GM21786 (cell line): ENCODE data around the gene TKT.
A peak's percentile ranks its signal among the peaks of the same experiment; 100 is the strongest.

Experiments
- ATAC-seq: cut with Tn5 transposase; IDR thresholded peaks from one replicate; pipeline ENCODE4 v1.9.1; 2021; ENCODE audit not compliant: unreplicated experiment

TKT gene

DNA sequence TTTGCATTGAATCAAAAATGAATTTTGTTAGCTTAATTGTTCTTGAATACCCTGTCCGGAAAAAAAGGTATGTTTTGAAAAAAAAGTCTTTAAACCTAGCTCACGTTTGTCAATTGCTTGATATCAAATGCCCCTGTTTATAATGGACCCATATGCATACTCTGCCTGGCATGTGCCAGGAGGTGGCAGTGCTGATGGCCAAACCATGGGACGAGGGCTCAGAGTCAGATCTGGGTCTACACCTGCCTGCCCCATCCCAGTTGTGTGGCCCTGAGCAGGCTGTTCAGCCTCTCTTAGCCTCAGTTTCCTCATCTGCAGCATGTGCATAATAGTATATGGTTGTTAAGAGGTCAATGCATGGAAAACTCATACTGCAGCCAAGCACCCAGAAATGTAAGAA, 56.0 kb downstream of the TKT start:
- ATAC-seq, result no peak

DNA sequence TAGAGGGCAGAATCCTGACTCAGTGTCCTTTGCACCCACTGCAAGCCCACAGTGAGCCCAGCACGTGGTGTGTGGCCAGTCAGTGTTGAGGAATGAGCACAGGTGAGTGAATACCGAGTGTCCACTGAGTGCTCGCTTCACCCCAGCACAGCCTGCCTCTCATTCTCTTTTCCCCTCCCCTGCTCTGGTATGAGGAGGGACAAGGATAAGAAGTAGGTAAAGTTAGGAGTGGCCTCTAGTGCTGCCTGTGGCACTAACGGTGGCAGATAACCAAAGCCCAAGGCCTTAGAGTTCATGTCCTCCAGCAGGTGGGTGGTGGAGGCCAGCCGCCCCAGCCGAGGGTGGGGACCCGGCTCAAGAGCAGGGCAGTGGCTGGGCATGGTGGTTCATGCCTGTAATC, 56.8 kb downstream of the TKT start:
- ATAC-seq, result no peak

DNA sequence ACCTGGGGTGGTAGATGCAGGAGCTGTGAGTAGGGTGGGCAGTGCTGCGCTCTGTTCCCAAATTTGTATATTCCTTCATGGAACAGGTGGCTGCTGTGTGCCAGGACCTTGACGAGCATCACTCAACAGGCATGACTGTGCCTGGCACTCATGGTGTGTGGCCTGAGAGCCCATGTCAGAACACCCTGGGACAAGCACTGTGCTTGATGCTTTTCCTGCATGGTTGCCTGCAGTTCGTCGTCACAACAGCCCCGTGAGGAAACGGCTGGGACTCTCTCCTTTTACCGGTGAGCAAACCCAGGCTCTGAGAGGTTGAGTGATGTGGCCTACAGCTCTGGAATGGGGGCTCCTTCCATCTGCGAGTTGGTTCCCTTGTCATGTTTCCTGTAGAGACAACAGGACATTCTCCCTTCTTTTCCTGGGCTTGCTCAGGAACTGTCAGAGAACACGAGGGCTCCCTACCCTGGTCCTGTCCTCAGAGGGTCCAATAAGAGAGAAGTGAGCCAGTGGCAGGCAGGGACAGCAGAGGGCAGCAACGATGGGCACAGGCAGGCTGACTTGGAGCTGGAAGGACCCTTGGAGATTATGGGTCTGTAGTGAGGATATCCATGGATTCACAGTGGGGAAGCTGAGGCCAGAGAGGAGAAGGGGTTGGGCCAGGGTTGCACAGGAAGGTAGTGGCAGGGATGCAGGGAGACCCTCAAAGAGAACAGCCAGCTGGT, 57.4 kb downstream of the TKT start:
- ATAC-seq, result no peak

DNA sequence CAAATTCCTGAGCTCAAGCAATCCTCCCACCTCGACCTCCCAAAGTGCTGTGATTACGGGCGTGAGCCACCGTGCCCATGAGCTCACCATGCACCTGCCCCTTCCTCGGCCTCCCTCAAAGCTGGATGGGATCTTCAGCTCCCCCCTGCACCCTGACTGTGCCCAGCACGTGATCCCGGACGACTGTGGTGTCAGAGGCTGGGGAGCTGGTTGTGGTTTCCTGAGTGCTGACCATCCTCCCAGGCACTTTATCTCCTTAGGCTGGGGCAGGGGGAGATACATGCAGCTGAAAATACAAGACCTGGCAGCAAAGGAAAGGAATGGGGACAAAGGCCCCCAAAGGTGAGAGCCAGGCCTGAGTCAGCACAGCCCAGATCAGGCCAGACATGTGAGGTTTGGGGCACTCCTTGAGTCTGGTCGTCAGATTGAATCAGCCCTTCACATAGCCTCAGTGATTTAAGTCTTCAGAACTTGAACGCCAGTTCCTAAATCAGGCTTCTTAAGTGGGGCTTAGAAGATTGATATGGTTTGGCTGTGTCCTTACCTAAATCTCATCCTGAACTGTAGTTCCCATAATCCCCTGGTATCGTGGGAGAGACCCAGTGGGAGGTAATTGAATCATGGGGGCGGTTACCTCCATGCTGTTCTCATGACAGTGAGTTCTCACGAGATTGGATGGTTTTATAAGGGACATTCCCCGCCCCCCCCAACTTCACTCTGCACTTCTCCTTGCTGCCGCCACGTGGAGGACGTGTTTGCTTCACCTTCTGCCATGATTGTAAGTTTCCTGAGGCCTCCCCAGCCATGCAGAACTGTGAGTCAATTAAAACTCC, 59.0 kb downstream of the TKT start:
- ATAC-seq, result no peak

- ATAC-seq, result no peak
Measured at GRCh38 chr3:53195602-53196574, 59.9 kb downstream of the TKT start.

- no peak for ATAC-seq
Measured at GRCh38 chr3:53195066-53195450, 60.8 kb downstream of the TKT start.

DNA sequence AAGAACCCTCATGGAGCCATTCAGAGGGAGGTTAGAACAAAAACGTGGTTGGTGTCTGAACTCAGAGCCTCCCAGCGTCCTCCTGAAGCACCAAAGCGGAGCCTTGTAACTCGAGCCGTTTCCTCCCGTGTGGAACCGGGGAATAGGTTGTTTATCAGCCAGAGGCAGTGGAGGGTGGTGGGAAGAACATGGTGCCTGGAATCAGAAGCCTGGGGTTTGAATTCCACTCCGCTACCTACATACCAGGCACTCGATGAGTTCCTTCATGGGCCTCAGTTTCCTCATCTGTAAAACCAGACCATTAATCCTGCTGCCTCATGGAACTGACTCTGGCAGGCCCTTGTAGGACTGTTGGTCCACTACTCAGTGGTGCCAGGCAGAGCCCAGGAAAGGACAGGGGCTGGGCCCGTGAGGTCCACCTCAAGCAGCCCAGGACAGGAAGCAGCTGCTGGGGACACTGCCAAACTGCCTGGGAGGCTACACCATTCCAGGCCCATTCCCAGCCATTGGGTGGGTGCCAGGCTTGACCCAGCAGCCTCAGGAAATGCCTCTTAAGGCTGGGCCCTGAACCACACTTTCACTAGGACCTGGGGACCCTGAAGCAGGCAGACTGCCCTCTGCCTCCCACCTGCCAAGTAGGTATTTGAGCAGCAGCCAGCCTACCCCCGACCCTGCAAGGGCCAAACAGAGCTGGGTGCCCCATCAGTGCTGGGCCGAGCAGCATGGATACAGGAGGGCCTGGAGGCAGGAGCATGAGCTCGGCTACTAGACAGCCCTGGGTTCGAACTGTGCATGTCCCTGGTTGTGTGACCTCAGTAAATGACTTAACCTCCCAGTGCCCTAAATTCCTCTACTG, 61.4 kb downstream of the TKT start:
- ATAC-seq, result no peak

GRCh38 chr3:53193466-53194209, 62.2 kb downstream of the TKT start:
- no peak for ATAC-seq

DNA sequence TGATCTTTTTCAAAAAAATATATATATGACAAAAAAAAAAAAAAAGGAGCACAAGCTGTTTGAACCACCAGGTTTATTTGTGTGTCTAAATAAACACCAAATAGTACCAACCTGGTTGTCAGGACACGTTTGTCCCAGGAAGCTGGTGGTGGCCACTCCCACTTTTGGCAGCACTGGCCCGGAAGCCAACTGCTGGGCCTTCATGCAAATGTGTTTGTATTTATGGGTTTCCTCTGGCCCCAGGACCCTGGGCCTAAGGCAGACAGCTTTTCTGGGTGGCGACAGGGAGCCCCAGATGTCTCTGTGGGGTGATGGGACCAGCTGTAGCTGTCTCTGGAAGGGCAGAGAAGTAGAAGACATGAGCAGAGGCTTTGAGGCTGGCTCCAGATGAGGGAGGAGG, 63.2 kb downstream of the TKT start:
- peak; percentile 40 for ATAC-seq

DNA sequence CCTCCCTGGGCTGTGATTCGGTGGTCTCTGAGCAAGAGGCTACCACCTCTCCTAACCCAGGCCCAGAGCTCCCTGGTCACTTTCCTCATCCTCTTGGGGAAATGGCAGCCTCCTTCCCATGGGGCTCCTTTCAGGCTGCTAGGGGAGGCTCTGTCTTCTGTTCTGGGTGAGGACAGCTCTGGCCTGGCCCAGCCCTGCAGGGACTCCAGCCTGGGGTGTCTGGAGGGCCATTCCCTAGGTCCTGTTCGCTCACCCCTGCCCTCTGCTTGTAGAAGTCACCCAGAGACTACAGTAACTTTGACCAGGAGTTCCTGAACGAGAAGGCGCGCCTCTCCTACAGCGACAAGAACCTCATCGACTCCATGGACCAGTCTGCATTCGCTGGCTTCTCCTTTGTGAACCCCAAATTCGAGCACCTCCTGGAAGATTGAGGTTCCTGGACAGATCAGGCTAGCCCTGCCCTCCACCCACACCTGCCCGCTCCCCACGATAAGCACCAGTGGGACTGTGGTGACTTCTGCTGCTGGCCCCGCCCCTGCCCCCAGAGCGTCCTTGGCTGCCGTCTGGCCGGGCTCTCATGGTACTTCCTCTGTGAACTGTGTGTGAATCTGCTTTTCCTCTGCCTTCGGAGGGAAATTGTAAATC, 63.9 kb downstream of the TKT start:
- no peak for ATAC-seq

DNA sequence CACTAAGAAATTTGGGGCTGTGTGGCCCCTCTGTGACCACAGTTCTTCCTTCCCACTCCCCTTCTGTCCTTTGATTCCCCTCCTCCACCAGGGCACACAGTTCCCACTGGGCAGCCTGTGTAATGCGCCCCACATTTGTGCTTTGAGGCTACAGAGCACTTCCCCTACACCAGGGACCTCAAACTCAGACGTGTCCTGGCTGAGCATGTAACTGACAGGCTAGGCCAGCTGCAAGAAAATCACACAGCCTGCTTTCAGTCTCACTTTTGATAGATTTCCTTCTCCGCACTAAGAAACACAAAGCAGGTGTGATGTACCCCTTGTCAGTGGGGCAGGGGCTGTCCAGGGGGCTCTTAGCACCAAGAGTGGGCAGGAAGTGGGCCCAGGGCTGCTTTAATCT, 65.2 kb downstream of the TKT start:
- peak; percentile 46 for ATAC-seq

DNA sequence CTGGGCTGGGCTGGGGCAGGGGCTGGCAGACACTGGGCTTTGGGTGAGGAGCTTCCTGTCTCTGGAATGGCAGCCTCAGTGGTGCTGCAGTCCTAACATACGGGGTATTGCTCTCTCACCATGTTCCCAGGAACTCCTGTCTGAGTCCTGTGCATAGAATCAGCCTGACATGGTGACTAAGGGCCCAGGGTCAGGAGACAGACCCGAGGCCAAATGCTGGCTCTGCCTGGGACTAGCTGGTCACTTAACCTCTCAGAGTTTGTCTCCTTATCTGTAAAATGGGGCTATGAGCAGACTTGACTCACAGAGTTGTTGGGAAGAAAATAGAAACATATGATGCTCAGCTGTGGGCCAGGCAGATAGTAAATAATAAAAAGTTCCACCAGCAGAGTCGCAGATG, 66.5 kb downstream of the TKT start:
- no peak for ATAC-seq

- no peak for ATAC-seq
Measured at GRCh38 chr3:53188720-53189119, 67.1 kb downstream of the TKT start.

- no peak for ATAC-seq
Measured at GRCh38 chr3:53188136-53188685, 67.6 kb downstream of the TKT start.

DNA sequence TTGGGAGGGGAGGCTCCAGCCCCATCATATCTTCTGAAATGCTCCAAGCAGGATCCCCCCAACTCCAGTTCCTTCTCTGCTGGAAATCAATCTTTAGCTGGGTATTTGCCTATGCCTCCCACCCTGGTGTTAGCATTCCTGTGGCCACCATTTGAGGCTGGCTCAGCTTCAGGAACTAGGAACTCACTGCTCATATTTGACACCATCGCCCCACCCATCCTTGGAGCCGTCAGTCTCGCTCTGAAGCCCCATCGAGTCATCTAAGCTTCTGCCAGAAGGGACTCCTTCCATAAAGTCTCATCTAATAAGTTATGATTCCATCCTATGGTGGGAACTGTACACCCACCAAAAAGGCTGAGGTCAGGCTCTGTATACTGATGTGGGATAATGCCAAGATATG, 68.4 kb downstream of the TKT start:
- ATAC-seq, result no peak

- no peak for ATAC-seq
Measured at GRCh38 chr3:53186726-53187125, 69.1 kb downstream of the TKT start.

GRCh38 chr3:53185761-53186465, 69.9 kb downstream of the TKT start:
- ATAC-seq, result no peak

GRCh38 chr3:53184701-53185100, 71.1 kb downstream of the TKT start:
- ATAC-seq, result no peak
